Neural cell (in vitro differentiated cells): ENCODE data around the gene LHX2. TPM values are rescaled to one million over a fixed set of nuclear protein-coding genes. Genes with fewer than 3 reads are reported as not detected.
A peak's percentile ranks its signal among the peaks of the same experiment; 100 is the strongest.

Source experiments
- H2AFZ ChIP-seq: fragments of 200-600, 300-800 bp; sonication (generic), shearing (Covaris generic); 2 replicates; pipeline ENCODE4 v1.6.0; 2014; ENCODE audit warnings: low read depth, mild to moderate bottlenecking, antibody characterized with exemption, low read length, moderate library complexity
- H3F3A ChIP-seq: fragments of 200-600 bp; shearing (Covaris generic); 2 replicates; pipeline ENCODE4 v1.6.1; 2016; ENCODE audit warnings: mild to moderate bottlenecking, moderate library complexity, mixed read lengths, antibody characterized with exemption, low read length; ENCODE audit not compliant: insufficient read depth, poor library complexity, severe bottlenecking
- H3K27ac ChIP-seq: fragments of 200-600, 300-800 bp; sonication (generic), shearing (Covaris generic); 2 replicates; pipeline ENCODE4 v1.5.1; 2014; ENCODE audit warnings: mild to moderate bottlenecking, low read length, moderate library complexity
- H3K27me3 ChIP-seq: fragments of 300-800, 200-600 bp; sonication (generic), shearing (Covaris generic); 2 replicates; pipeline ENCODE4 v1.6.0; 2014; ENCODE audit warnings: mild to moderate bottlenecking, low read depth, low read length, moderate library complexity; ENCODE audit not compliant: insufficient read depth
- H3K36me3 ChIP-seq: fragments of 300-800, 200-600 bp; sonication (generic), shearing (Covaris generic); 2 replicates; pipeline ENCODE4 v1.5.1; 2014; ENCODE audit warnings: mild to moderate bottlenecking, antibody characterized with exemption, low read length, moderate library complexity; ENCODE audit not compliant: insufficient read depth
- H3K4me2 ChIP-seq: fragments of 300-800, 200-600 bp; sonication (generic), shearing (Covaris generic); 2 replicates; pipeline ENCODE4 v1.6.0; 2014; ENCODE audit warnings: mild to moderate bottlenecking, low read length
- H3K4me3 ChIP-seq: fragments of 300-800, 200-600 bp; sonication (generic), shearing (Covaris generic); 2 replicates; pipeline ENCODE4 v1.5.1; 2014; ENCODE audit warnings: mild to moderate bottlenecking, low read length, moderate library complexity
- H3K79me2 ChIP-seq: fragments of 200-600 bp; shearing (Covaris generic); replicated peaks from 2 replicates; pipeline ENCODE4 v1.6.0; 2014; ENCODE audit warnings: mild to moderate bottlenecking, low read length, moderate library complexity; ENCODE audit not compliant: insufficient read depth
- H3K9ac ChIP-seq: fragments of 300-800, 200-600 bp; sonication (generic), shearing (Covaris generic); 2 replicates; pipeline ENCODE4 v1.6.1; 2016; ENCODE audit warnings: mild to moderate bottlenecking, low read length, mixed read lengths
- H3K9me2 ChIP-seq: fragments of 200-600 bp; shearing (Covaris generic); 2 replicates; pipeline ENCODE4 v1.6.1; 2016; ENCODE audit warnings: mild to moderate bottlenecking, low read length, mixed read lengths; ENCODE audit not compliant: insufficient read depth
- H3K9me3 ChIP-seq: fragments of 200-600, 300-800 bp; sonication (generic), shearing (Covaris generic); 2 replicates; pipeline ENCODE4 v1.6.1; 2016; ENCODE audit warnings: mild to moderate bottlenecking, mixed run types, low read length, moderate library complexity, mixed read lengths
- H4K20me1 ChIP-seq: fragments of 200-600 bp; shearing (Covaris generic); 2 replicates; pipeline ENCODE4 v1.6.1; 2016; ENCODE audit warnings: mild to moderate bottlenecking, mixed run types; ENCODE audit not compliant: insufficient read depth
- EP300 ChIP-seq: fragments of 450-650 bp; conservative IDR thresholded peaks from 2 replicates; pipeline ENCODE4 v1.6.1; 2014; ENCODE audit warnings: antibody characterized with exemption, mild to moderate bottlenecking, moderate library complexity; ENCODE audit not compliant: poor library complexity, severe bottlenecking
- EZH2 ChIP-seq: fragments of 200-600, 300-800 bp; shearing (Covaris generic), sonication (generic); IDR thresholded peaks from 2 replicates; pipeline ENCODE4 v1.6.1; 2014; ENCODE audit warnings: antibody characterized with exemption, low read length, borderline replicate concordance, mild to moderate bottlenecking; ENCODE audit not compliant: insufficient read depth, poor library complexity, severe bottlenecking
- MXI1 ChIP-seq: fragments of 450-650 bp; conservative IDR thresholded peaks from 2 replicates; pipeline ENCODE4 v1.6.1; 2014; ENCODE audit warnings: antibody characterized with exemption, mild to moderate bottlenecking; ENCODE audit not compliant: poor library complexity, severe bottlenecking
- POLR2AphosphoS5 ChIP-seq: IDR thresholded peaks from 2 replicates; pipeline ENCODE4 v1.6.1; 2012
- RAD21 ChIP-seq: fragments of 450-650 bp; conservative IDR thresholded peaks from 2 replicates; pipeline ENCODE4 v1.6.1; 2014; ENCODE audit warnings: antibody characterized with exemption, mild to moderate bottlenecking, moderate library complexity
- SMC3 ChIP-seq: fragments of 450-650 bp; conservative IDR thresholded peaks from 2 replicates; pipeline ENCODE4 v1.6.1; 2014; ENCODE audit warnings: antibody characterized with exemption, mild to moderate bottlenecking, moderate library complexity; ENCODE audit not compliant: poor library complexity
- TAF1 ChIP-seq: IDR thresholded peaks from 2 replicates; pipeline ENCODE4 v1.6.1; 2012; ENCODE audit warnings: low read depth
- polyA plus RNA-seq: library from polyadenylated mRNA; depleted of rRNA; stranded (reverse); fragments of >200 nt; gene quantifications from 2 replicates; pipeline ENCODE4 v1.2.3, GENCODE V29; 2014
- TF ChIP-seq, protein P1 (sequence below): IDR thresholded peaks from 2 replicates; pipeline ENCODE4 v1.6.1; 2012; ENCODE audit warnings: borderline replicate concordance

The LHX2 gene
- polyA plus RNA-seq, 1 donor from 2014 or later: 3.6 TPM

GRCh38 chr9:124008303-124008693 lies 3.3 kb upstream of the LHX2 start:
- H3K79me2 ChIP-seq: peaks cover 68% of the 10 kb centered on the region
- peaks cover 12% of the 10 kb centered on the region for H3F3A ChIP-seq
- H3K9ac ChIP-seq: peak overlapping the region; percentile 58
- H3K36me3 ChIP-seq: no peaks in the 10 kb centered on the region
- no peaks in the 10 kb centered on the region for H3K9me3 ChIP-seq
- H3K27me3 ChIP-seq: peaks cover 86% of the 10 kb centered on the region
- TF ChIP-seq, protein P1, sequence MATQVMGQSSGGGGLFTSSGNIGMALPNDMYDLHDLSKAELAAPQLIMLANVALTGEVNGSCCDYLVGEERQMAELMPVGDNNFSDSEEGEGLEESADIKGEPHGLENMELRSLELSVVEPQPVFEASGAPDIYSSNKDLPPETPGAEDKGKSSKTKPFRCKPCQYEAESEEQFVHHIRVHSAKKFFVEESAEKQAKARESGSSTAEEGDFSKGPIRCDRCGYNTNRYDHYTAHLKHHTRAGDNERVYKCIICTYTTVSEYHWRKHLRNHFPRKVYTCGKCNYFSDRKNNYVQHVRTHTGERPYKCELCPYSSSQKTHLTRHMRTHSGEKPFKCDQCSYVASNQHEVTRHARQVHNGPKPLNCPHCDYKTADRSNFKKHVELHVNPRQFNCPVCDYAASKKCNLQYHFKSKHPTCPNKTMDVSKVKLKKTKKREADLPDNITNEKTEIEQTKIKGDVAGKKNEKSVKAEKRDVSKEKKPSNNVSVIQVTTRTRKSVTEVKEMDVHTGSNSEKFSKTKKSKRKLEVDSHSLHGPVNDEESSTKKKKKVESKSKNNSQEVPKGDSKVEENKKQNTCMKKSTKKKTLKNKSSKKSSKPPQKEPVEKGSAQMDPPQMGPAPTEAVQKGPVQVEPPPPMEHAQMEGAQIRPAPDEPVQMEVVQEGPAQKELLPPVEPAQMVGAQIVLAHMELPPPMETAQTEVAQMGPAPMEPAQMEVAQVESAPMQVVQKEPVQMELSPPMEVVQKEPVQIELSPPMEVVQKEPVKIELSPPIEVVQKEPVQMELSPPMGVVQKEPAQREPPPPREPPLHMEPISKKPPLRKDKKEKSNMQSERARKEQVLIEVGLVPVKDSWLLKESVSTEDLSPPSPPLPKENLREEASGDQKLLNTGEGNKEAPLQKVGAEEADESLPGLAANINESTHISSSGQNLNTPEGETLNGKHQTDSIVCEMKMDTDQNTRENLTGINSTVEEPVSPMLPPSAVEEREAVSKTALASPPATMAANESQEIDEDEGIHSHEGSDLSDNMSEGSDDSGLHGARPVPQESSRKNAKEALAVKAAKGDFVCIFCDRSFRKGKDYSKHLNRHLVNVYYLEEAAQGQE: no peak
- TF ChIP-seq TAF1 (peak; percentile 9), MXI1 (peak; percentile 45)
- peak overlapping the region; percentile 69 for H3K4me3 ChIP-seq
- H3K4me2 ChIP-seq: peak overlapping the region; percentile 54
- no peak overlapping the region for H3K27ac ChIP-seq
- no peaks in the 10 kb centered on the region for H3K9me2 ChIP-seq
- H4K20me1 ChIP-seq: no peaks in the 10 kb centered on the region
- H2AFZ ChIP-seq: no peak overlapping the region

GRCh38 chr9:124008694-124009530 lies 2.7 kb upstream of the LHX2 start:
- TF ChIP-seq TAF1 (no peak), MXI1 (peak; percentile 41), POLR2AphosphoS5 (peak; percentile 65), RAD21 (no peak), EP300 (peak; percentile 51), EZH2 (no peak), SMC3 (no peak)
- TF ChIP-seq, protein P1: no peak
- H2AFZ ChIP-seq: no peak overlapping the region
- H3K9me2 ChIP-seq: no peaks in the 10 kb centered on the region
- H3K27ac ChIP-seq: no peak overlapping the region
- peaks cover 12% of the 10 kb centered on the region for H3F3A ChIP-seq
- H3K36me3 ChIP-seq: no peaks in the 10 kb centered on the region
- no peaks in the 10 kb centered on the region for H4K20me1 ChIP-seq
- no peaks in the 10 kb centered on the region for H3K9me3 ChIP-seq
- H3K79me2 ChIP-seq: peaks cover 69% of the 10 kb centered on the region
- peak overlapping the region; percentile 58 for H3K9ac ChIP-seq
- H3K4me2 ChIP-seq: peak overlapping the region; percentile 54
- peak overlapping the region; percentile 69 for H3K4me3 ChIP-seq
- peaks cover 86% of the 10 kb centered on the region for H3K27me3 ChIP-seq
